ENCODE data around the gene EIF2S1.
"Not testable (repeated sequence)": the region's sequence is repeated elsewhere in the genome, so short reads cannot be mapped to it uniquely, and the experiment has no call there.

EIF2S1 gene

DNA sequence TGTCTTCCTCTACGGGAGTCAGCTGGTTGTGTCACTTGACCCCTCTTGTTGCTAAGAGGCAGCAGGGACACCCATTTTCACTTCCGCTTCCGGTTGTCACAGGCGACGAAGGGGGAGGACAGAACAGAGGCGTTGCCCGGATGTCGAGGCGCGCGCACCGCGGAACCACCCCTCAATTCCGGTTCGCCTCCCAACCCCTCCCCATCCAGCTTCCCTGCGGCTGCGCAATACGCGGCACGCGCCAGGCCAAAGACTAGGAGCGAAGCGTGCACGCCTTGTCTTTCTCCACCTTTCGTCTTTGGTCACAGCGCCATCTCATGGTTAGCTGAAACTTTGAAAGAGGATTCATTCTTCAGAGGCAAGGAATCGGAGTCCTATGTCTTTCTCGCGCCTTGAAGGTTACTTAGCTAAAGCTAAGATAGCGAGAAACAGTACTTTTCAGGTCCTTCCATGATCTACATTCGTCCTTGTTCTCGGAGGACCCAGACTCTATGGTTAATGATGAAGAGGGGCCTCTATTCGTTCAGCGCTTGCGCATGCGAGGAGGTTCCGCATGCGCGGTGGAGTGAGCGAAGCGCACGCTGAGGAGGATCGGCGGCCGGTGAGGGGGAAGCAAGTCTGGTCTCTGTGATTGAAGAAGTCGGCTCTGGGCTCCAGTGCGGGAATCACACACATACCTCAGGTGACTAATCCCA is at the start of gene EIF2S1, which contains the start of gene ATP6V1D:
Gene EIF2S1 (plus strand): TSS at position 554 of the 695 bp plus-strand sequence. CDS start 4,440 bp downstream, outside the sequence.
Gene ATP6V1D (minus strand): TSS at position 30 of the 695 bp plus-strand sequence. CDS start 106 bp downstream, outside the sequence.
- peak; percentile 95 for TF ChIP-seq POLR2A (IDR thresholded peaks at IDR 0.05; ENCODE audit: low read length)
- no peak for TF ChIP-seq GATA1 (IDR thresholded peaks at IDR 0.05; ENCODE audit: low read depth, low read length)
- peak; percentile 100 for DNase-seq

GRCh38 chr14:67311868-67312267 is 48.3 kb upstream of the EIF2S1 start:
- TF ChIP-seq POLR2A (IDR thresholded peaks at IDR 0.05; ENCODE audit: low read length) (no peak), GATA1 (IDR thresholded peaks at IDR 0.05; ENCODE audit: low read depth, low read length) (no peak)
- DNase-seq = no peak

DNA sequence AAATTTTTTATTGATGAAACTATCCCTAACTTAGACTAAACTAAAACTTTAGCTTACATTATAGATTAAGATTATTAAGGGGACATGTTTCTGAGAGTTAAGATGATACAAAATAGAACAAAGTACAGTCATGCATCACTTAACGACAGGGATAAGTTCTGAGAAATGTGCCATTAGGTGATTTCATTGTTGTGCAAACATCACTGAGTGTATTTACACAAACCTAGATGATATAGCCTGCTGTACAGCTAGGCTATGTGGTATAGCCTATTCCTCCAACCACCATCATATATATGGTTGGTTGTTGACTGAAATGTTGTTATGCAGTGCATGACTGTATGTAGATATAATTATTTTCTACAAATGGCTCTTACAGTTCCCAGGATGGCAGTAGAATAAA is 47.0 kb upstream of the EIF2S1 start:
- no peak for TF ChIP-seq GATA1 (IDR thresholded peaks at IDR 0.05; ENCODE audit: low read depth, low read length)
- no peak for DNase-seq

DNA sequence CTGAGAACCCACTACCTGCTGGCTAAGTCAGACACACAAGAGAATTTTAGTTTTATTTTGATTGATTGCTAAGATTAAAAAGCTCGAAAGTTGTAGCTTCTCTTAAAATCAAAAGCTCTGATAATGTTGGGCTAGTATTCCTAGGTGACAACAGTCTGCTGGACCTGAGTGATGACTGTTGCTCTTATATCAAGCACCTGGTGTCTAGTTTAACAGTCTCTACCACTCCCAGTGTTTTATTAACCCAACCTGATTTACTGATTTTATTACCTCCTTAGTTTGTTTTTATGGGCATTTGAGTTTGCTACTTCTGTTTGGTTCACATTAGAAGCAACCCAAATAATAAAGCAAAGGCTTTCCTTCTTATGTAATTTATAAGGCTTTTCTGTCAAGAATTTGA is 42.3 kb upstream of the EIF2S1 start:
- no peak for DNase-seq
- TF ChIP-seq GATA1 (IDR thresholded peaks at IDR 0.05; ENCODE audit: low read depth, low read length) (no peak), POLR2A (IDR thresholded peaks at IDR 0.05; ENCODE audit: low read length) (no peak)

- DNase-seq = no peak
- TF ChIP-seq GATA1 (IDR thresholded peaks at IDR 0.05; ENCODE audit: low read depth, low read length) = no peak
- no peak for TF ChIP-seq POLR2A (IDR thresholded peaks at IDR 0.05; ENCODE audit: low read length)
These were observed 41.0 kb upstream of the EIF2S1 start for GRCh38 chr14:67319142-67319541.

- DNase-seq = not testable (repeated sequence)
These were observed 30.5 kb upstream of the EIF2S1 start for GRCh38 chr14:67329666-67330065.

DNA sequence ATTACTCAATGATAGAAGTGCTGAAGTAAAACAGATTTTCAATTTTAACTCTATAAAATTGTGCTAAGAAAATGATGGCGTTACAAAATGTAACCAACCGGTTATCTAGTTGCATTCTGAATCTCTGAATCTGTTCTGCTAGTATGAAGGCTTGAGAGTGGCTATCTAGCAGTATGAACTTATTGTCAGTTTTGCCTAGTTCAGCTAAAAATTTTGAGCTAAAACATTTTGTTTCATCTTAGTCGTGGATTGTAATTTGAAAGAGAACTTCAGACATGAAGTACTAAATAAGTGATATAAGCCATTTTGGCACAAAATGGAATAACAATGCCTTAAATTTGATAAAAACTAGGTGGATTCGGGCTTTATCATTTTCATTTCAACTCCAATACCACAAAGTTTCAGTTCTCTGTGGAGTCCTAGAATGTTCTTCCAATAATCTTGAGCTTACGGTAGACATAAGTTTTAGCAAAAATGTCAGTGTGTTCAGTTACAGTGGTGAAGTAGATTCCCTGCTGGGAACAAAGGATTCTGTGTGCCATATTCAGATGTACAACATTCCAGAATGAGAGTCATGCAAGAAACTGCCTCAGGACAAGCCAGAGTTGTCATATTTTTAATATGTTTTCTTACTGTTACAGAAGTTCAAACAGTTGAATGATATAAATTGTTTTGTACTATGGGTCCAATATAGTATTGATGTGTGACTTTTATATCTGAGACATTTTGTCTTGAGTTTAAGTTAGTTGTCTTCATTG is 28.6 kb upstream of the EIF2S1 start:
- DNase-seq = no peak
- TF ChIP-seq POLR2A (IDR thresholded peaks at IDR 0.05; ENCODE audit: low read length) (no peak), GATA1 (IDR thresholded peaks at IDR 0.05; ENCODE audit: low read depth, low read length) (no peak)

- TF ChIP-seq GATA1 (IDR thresholded peaks at IDR 0.05; ENCODE audit: low read depth, low read length) (no peak), POLR2A (IDR thresholded peaks at IDR 0.05; ENCODE audit: low read length) (no peak)
- DNase-seq = no peak
These were observed 27.7 kb upstream of the EIF2S1 start for GRCh38 chr14:67332468-67332867.

DNA sequence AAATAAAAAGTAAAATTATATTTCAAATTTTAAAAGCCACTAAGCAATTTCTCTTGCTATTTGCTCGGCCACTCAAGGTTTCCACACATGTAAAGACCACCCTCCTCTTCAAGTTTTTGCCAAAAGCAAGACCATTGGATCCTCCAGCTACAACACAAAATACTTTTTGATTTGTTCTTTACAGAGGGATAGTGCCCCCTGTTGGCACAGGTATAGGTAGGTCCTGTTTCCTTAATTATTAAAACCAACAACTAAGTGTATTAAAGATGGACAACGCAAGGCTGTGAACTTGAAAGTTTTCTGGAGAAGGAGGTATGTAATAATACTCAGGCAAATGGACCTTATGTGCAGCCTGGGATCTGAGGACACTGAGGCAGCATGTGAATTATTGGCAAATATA is 24.3 kb upstream of the EIF2S1 start:
- TF ChIP-seq POLR2A (IDR thresholded peaks at IDR 0.05; ENCODE audit: low read length) (no peak), GATA1 (IDR thresholded peaks at IDR 0.05; ENCODE audit: low read depth, low read length) (no peak)
- peak; percentile 53 to 55 for DNase-seq

GRCh38 chr14:67341231-67341630 is 18.9 kb upstream of the EIF2S1 start:
- DNase-seq = not testable (repeated sequence)

DNA sequence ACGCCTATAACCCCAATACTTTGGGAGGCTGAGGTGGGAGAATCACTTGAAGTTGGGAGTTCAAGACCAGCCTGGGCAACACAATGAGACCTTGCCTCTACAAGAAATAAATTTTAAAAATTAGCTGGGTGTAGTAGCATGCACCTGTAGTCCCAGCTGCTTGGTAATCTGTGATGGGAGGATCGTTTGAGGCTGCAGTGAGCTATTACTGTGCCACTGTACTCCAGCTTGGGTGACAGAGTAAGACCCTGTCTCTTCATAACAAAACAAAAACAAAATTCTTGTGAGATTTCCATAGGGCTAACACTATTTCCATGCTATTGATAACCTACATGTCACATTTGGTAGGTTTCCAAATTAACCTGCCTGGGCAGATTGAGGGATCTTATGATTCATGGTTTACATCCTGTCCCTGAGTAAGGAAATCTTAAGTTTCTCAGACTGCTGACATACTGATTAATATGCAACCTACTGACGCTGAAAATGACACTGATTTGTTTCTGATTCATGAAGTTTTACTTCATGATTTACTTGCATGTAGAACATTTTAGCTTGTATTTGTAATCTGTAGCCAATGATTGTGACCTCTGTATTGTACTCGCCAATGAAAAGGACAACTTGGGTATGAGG is 16.4 kb upstream of the EIF2S1 start:
- no peak for DNase-seq
- TF ChIP-seq GATA1 (IDR thresholded peaks at IDR 0.05; ENCODE audit: low read depth, low read length) = no peak
- no peak for TF ChIP-seq POLR2A (IDR thresholded peaks at IDR 0.05; ENCODE audit: low read length)

GRCh38 chr14:67345583-67345982 is 14.5 kb upstream of the EIF2S1 start:
- no peak for DNase-seq
- TF ChIP-seq POLR2A (IDR thresholded peaks at IDR 0.05; ENCODE audit: low read length) (no peak), GATA1 (IDR thresholded peaks at IDR 0.05; ENCODE audit: low read depth, low read length) (no peak)

- TF ChIP-seq GATA1 (IDR thresholded peaks at IDR 0.05; ENCODE audit: low read depth, low read length) = no peak
- TF ChIP-seq POLR2A (IDR thresholded peaks at IDR 0.05; ENCODE audit: low read length) = no peak
- no peak for DNase-seq
These were observed 8.1 kb upstream of the EIF2S1 start for GRCh38 chr14:67352055-67352454.

DNA sequence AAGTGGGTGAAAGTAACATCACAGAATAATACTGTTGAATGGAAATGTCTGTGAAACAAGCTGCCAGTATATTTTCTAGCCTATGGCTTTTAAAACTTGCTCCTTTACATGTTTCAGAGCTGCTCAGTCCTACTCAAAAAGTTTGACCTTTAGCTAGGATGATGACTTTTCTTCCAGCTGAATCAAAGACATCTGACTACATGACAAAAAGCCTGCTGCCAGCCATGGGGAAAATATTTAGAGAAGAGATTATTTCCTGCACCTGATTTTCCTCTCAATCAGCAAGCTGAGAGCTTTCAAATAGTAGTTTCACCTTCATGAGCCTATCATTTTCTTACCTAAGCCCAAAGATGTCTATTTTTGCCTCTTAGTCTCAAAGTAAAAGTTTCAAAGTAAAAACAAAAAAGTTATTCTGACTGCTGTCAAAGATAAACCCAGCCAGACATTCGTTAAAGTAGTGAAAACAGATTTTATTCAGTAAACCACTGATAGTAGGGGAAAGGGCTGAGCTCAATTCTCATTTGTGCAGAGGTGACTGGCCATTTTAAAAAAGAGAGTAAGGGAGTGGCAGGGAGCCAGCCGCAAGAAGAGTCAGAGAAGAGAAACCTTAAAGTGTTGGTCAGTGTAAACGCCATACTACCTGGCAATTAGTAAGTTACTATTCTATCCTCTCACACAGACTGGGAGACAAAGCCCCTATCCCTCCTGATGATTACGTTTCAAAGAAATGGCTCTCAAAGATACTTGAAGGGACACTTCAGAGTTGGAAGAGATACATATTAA is 2.8 kb upstream of the EIF2S1 start:
- TF ChIP-seq POLR2A (IDR thresholded peaks at IDR 0.05; ENCODE audit: low read length) = no peak
- TF ChIP-seq GATA1 (IDR thresholded peaks at IDR 0.05; ENCODE audit: low read depth, low read length) = no peak
- DNase-seq = peak in 1 of 2 experiments; percentile 11
